Gastrocnemius medialis (tissue), 4 donors: ENCODE data around the gene TMEM107. TPM values are rescaled to one million over a fixed set of nuclear protein-coding genes. Genes with fewer than 3 reads are reported as not detected.

ENCODE experiments used
- ATAC-seq, 2 donors: fragments of 150-250 bp; one replicate each; pipeline ENCODE4 v1.9.1; 2016
- DNase-seq, 2 donors: peaks; one replicate each; pipeline ENCODE4 v3.0.0-alpha.2; 2019
- H3K27ac ChIP-seq, 4 donors: fragments of 200-600 bp; sonication (generic); 1 replicate in 1 of 4; 2 replicates in 3 of 4; pipeline ENCODE4 v1.5.1; 2016 to 2018; ENCODE audit warnings: mild to moderate bottlenecking in 2 of 4, moderate library complexity in 1 of 4
- H3K27me3 ChIP-seq, 3 donors: fragments of 200-600 bp; sonication (generic) in 2 of 3; 1 replicate in 1 of 3; 2 replicates in 2 of 3; pipeline versions ENCODE4 v1.5.1 to v1.6.0; 2016 to 2019; ENCODE audit warnings: mild to moderate bottlenecking in 1 of 3, moderate library complexity in 1 of 3
- H3K36me3 ChIP-seq, 2 donors: fragments of 200-600 bp; sonication (generic) in 1 of 2; one replicate each; pipeline ENCODE4 v1.5.1; 2017 to 2018
- H3K4me1 ChIP-seq, 2 donors: fragments of 200-600 bp; sonication (generic) in 1 of 2; one replicate each; pipeline ENCODE4 v1.5.1; 2016 to 2017; ENCODE audit warnings: mild to moderate bottlenecking in 2 of 2
- H3K4me3 ChIP-seq, 4 donors: fragments of 200-600 bp; sonication (generic) in 3 of 4; 1 replicate in 1 of 4; 2 replicates in 3 of 4; pipeline ENCODE4 v1.5.1; 2016 to 2019; ENCODE audit warnings: mild to moderate bottlenecking in 2 of 4
- H3K9me3 ChIP-seq, 3 donors: fragments of 200-600 bp; sonication (generic) in 2 of 3; 1 replicate in 1 of 3; 2 replicates in 2 of 3; pipeline ENCODE4 v1.5.1; 2016 to 2019
- POLR2A ChIP-seq, 2 donors: fragments of 450-650 bp; IDR thresholded peaks; one replicate each; pipeline ENCODE4 v1.6.1; 2017; ENCODE audit warnings: antibody characterized with exemption in 2 of 2, mild to moderate bottlenecking in 2 of 2, moderate library complexity in 2 of 2
- in situ Hi-C, 4 donors: fragments of 200-750 bp; cut with MboI; loops; one replicate each; pipeline versions ENCODE4 v1.15.0 to v1.8.0; 2017; ENCODE audit warnings: low sequenced_read_pairs in 4 of 4
- intact Hi-C: fragments of 100-400 bp; cut with DNase I; formaldehyde crosslinking; loops from one replicate; pipeline ENCODE4 v1.15.1; 2023; ENCODE audit warnings: low total_unique reads
- total RNA-seq, 4 donors: library from RNA; depleted of rRNA; stranded (reverse); fragments of >200 nt; gene quantifications; one replicate each; pipeline versions ENCODE4 v1.1.0 to v1.2.3, GENCODE V29; 2016
- TF ChIP-seq, protein P1 (sequence below), 5 experiments: fragments of 450-650 bp in 3 of 5; fragments of 200-600 bp in 2 of 5; sonication (generic) in 2 of 5; IDR thresholded peaks in 4 of 5; conservative IDR thresholded peaks in 1 of 5; 1 replicate in 4 of 5; 2 replicates in 1 of 5; pipeline ENCODE4 v1.5.1; 2016 to 2019; ENCODE audit warnings: antibody characterized with exemption in 5 of 5, mild to moderate bottlenecking in 3 of 5, moderate library complexity in 3 of 5

Gene TMEM107
- total RNA-seq, 4 donors from 2014 or later, result 0.75 to 5.7 (median 3.1) TPM

DNA sequence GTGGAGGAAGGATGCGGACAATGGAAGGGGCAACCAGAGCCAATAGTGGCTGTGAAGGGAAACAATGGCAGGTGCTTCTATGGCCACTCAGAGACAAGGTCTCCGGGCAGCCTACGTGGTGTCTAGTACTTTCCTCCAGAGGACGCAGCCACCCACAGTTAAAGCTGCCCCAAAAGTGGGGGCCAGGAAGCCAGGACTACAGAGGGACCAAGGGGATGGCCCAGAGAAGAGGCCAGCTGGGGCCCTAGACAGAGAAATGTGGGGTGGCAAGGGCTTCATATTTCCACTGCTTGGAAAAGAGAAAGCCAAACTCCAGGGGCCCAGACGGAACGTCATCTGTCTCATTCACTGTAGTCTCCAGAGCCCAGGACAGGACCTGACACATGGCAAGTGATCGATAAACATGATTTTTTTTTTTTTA, 23.1 kb downstream of the TMEM107 start:
- no peaks in the 10 kb centered on the region for H3K9me3 ChIP-seq
- TF ChIP-seq, protein P1, sequence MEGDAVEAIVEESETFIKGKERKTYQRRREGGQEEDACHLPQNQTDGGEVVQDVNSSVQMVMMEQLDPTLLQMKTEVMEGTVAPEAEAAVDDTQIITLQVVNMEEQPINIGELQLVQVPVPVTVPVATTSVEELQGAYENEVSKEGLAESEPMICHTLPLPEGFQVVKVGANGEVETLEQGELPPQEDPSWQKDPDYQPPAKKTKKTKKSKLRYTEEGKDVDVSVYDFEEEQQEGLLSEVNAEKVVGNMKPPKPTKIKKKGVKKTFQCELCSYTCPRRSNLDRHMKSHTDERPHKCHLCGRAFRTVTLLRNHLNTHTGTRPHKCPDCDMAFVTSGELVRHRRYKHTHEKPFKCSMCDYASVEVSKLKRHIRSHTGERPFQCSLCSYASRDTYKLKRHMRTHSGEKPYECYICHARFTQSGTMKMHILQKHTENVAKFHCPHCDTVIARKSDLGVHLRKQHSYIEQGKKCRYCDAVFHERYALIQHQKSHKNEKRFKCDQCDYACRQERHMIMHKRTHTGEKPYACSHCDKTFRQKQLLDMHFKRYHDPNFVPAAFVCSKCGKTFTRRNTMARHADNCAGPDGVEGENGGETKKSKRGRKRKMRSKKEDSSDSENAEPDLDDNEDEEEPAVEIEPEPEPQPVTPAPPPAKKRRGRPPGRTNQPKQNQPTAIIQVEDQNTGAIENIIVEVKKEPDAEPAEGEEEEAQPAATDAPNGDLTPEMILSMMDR (IDR thresholded peaks at IDR 0.05 in 4 of 5, conservative IDR thresholded peaks at IDR 0.05 in 1 of 5), result no peak
- no peak for TF ChIP-seq POLR2A (IDR thresholded peaks at IDR 0.05)
- peaks cover under 1 to 43% of the 10 kb centered on the region in 2 donors for H3K36me3 ChIP-seq
- intact Hi-C loops, result loop anchor here (5.0 to 10.0 kb wide), 4 partner anchors 311 to 911 kb away; partner anchors contain the start of genes CD68, GABARAP and SLC2A4
- peak overlapping the region; percentile 98 to 100 (median 100) for H3K27ac ChIP-seq
- DNase-seq (no peak), ATAC-seq (no peak)
- peaks cover 42 to 52% of the 10 kb centered on the region in 2 donors for H3K4me1 ChIP-seq
- H3K27me3 ChIP-seq, result no peaks in the 10 kb centered on the region
- peak overlapping the region; percentile 69 to 97 (median 84) for H3K4me3 ChIP-seq
- in situ Hi-C loops, result loop anchor here in 1 of 4 donors (5.0 kb wide), 1 partner anchor 311 kb away; no protein-coding TSS in a partner anchor

DNA sequence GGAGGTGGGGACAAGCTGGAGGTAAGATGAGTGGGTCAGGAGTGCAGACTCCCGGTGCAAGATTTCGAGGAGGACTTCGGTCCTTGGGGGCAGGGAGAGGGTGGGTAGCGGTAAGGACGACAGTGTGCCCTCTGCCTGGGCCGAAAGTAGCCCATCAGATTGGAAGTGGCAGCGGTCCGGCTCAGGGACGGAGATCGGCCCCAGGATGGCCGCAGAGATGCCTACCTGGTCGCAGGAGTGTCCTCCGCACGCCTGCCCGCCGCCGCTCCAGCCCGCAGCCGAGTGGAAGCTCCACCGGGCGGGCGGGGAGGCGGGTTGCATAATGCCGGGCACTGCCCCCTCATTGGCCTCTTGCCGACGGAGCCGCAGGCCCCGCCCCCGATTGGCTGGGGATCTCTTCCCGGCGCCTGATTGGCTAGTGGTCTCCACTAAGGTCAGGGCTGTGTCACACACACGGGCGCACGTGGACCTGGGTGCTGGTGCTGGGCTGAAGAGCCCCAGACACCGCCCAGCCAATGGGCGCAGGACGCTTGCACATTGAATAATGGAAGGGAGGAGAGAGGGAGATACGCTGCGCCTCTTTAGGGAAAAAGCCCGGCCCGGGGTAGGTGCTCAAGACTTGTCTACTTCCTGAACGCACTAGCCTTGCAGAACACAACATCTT, 23.9 kb downstream of the TMEM107 start, which contains the start of gene PER1:
PER1 (minus strand) TSS at position 293 of the 664 bp plus-strand sequence. CDS start 1,698 bp downstream, outside the sequence.
- H3K4me3 ChIP-seq, result peak within 1 kb of the TSS; percentile 69 to 97 (median 84)
- intact Hi-C loops, result loop anchor here (5.0 to 10.0 kb wide), 4 partner anchors 310 to 910 kb away; partner anchors contain the start of genes CD68, GABARAP and SLC2A4
- peaks cover 46 to 47% of the 10 kb centered on the region in 2 donors for H3K4me1 ChIP-seq
- TF ChIP-seq, protein P1 (IDR thresholded peaks at IDR 0.05 in 4 of 5, conservative IDR thresholded peaks at IDR 0.05 in 1 of 5), result no peak
- TF ChIP-seq POLR2A (IDR thresholded peaks at IDR 0.05), result peak; percentile 95 to 99
- H3K27me3 ChIP-seq, result no peaks in the 10 kb centered on the region
- peaks cover 5 to 51% of the 10 kb centered on the region in 2 donors for H3K36me3 ChIP-seq
- no peaks in the 10 kb centered on the region for H3K9me3 ChIP-seq
- H3K27ac ChIP-seq, result peak within 1 kb of the TSS; percentile 98 to 100 (median 100)
- DNase-seq (peak; percentile 98 to 99), ATAC-seq (peak; percentile 19 to 25)
- in situ Hi-C loops, result loop anchor here in 1 of 4 donors (5.0 kb wide), 1 partner anchor 310 kb away; no protein-coding TSS in a partner anchor

DNA sequence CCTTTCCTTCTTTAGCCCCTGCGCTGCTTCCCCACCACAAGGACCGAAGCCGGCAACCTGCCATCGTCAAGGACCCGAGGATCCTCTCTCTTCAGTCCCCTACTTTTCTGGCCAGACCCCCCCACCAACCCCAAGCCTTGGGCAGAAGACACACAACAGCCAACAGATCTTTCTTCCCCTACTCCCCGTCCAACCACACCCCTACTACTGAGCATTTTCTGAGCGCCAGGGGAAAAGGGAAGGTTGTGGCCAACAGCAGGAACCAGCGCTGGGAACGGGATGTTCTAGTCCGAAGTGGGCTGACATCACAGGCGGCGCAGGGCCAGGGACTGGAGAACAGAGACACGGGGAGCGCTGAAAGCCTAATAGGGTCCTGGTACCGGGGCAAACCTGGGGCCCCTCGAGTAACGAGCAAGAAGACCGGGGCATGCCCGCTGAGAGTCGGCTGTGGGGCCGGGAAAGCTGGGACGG, 24.5 kb downstream of the TMEM107 start:
- TF ChIP-seq POLR2A (IDR thresholded peaks at IDR 0.05), result no peak
- TF ChIP-seq, protein P1 (IDR thresholded peaks at IDR 0.05 in 4 of 5, conservative IDR thresholded peaks at IDR 0.05 in 1 of 5), result no peak
- in situ Hi-C loops, result loop anchor here in 1 of 4 donors (5.0 kb wide), 1 partner anchor 309 kb away; no protein-coding TSS in a partner anchor
- Histone ChIP-seq H3K9me3 (no peaks in the 10 kb centered on the region), H3K36me3 (peaks cover 11 to 56% of the 10 kb centered on the region in 2 donors), H3K4me1 (peaks cover 46 to 48% of the 10 kb centered on the region in 2 donors), H3K27ac (peak overlapping the region; percentile 98 to 100 (median 100)), H3K27me3 (no peaks in the 10 kb centered on the region), H3K4me3 (peak overlapping the region; percentile 69 to 97 (median 84))
- peak; percentile 19 to 21 for ATAC-seq
- peak; percentile 93 to 97 for DNase-seq
- intact Hi-C loops, result loop anchor here (5.0 to 10.0 kb wide), 4 partner anchors 309 to 909 kb away; partner anchors contain the start of genes CD68, GABARAP and SLC2A4

DNA sequence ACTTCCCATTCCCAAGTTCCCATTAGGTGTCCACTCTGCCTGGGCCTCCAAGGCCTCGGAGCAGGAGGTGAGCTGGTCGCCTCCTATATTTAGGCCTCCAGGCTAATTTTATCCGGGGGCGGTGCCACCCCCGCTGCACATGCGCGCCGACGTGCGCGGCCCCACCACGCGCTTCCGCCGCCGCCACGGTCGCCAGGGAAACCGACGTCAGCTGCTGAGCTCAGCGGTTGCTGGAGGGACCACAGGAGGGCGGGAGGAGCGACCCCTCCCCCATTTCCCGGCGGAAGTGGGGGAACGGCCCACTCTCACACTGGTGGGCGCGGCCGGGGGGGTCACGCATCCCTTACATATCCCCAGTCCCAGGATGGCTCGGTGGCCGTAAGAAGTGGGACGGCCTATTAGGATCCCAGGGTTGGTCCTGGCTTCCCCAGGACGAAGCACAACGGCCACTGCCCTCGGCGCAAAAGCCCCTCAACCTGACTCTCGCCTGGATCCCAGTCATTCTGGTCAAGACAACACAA, 25.0 kb downstream of the TMEM107 start:
- DNase-seq, result peak; percentile 92 to 94
- Histone ChIP-seq H3K27me3 (no peaks in the 10 kb centered on the region), H3K4me3 (peak overlapping the region; percentile 69 to 97 (median 84)), H3K4me1 (peaks cover 51 to 53% of the 10 kb centered on the region in 2 donors), H3K36me3 (peaks cover 14 to 61% of the 10 kb centered on the region in 2 donors), H3K9me3 (no peaks in the 10 kb centered on the region), H3K27ac (peak overlapping the region; percentile 98 to 100 (median 100))
- TF ChIP-seq, protein P1 (IDR thresholded peaks at IDR 0.05 in 4 of 5, conservative IDR thresholded peaks at IDR 0.05 in 1 of 5), result peak in 2 of 5 experiments; percentile 21 to 26
- peak; percentile 91 to 95 for TF ChIP-seq POLR2A (IDR thresholded peaks at IDR 0.05)
- peak; percentile 31 to 35 for ATAC-seq
- in situ Hi-C loops (loop anchor here in 1 of 4 donors (5.0 kb wide), 1 partner anchor 309 kb away; no protein-coding TSS in a partner anchor), intact Hi-C loops (loop anchor here (5.0 to 10.0 kb wide), 4 partner anchors 309 to 909 kb away; partner anchors contain the start of genes CD68, GABARAP and SLC2A4)
